Natural killer cell (primary cell): Measurements from ENCODE around the gene PIK3R4. TPM values are rescaled to one million over a fixed set of nuclear protein-coding genes. Genes with fewer than 3 reads are reported as not detected.

Experiments
- ATAC-seq, 3 donors: fragments of 150-1000 bp in 2 of 3; fragments of 200-7000 bp in 1 of 3; cut with Tn5 transposase; 1 replicate in 1 of 3; 2 replicates in 2 of 3; pipeline ENCODE4 v1.10.0; 2021; ENCODE audit warnings: mild to moderate bottlenecking in 2 of 3, moderate library complexity in 2 of 3
- DNase-seq, 2 donors: peaks; one replicate each; pipeline versions ENCODE4 v3.0.0 to v3.0.0-alpha.2; 2013 to 2021; ENCODE audit warnings: mixed read lengths in 1 of 2
- H3K27ac ChIP-seq: one replicate; pipeline ENCODE4 v1.5.1; 2013; ENCODE audit warnings: mild to moderate bottlenecking, low read length
- H3K27me3 ChIP-seq: one replicate; pipeline ENCODE4 v1.6.1; 2013; ENCODE audit warnings: low read length; ENCODE audit not compliant: control insufficient read depth, insufficient read depth
- H3K36me3 ChIP-seq: one replicate; pipeline ENCODE4 v1.6.1; 2013; ENCODE audit warnings: low read length; ENCODE audit not compliant: control insufficient read depth, insufficient read depth
- H3K4me1 ChIP-seq: one replicate; pipeline ENCODE4 v1.6.1; 2013; ENCODE audit warnings: low read length; ENCODE audit not compliant: control insufficient read depth, insufficient read depth
- H3K4me3 ChIP-seq: one replicate; pipeline ENCODE4 v1.5.1; 2013; ENCODE audit warnings: low read length
- H3K9me3 ChIP-seq: one replicate; pipeline ENCODE4 v1.6.1; 2013; ENCODE audit warnings: low read length; ENCODE audit not compliant: control insufficient read depth, insufficient read depth
- H3K27ac Mint-ChIP-seq, 2 donors: one replicate each; pipeline ENCODE4 v1.8.0; 2022; ENCODE audit warnings: mild to moderate bottlenecking in 2 of 2, mixed read lengths in 2 of 2, moderate library complexity in 1 of 2
- H3K27me3 Mint-ChIP-seq, 2 donors: one replicate each; pipeline ENCODE4 v1.8.0; 2022; ENCODE audit warnings: low read depth in 2 of 2, mixed read lengths in 2 of 2
- H3K36me3 Mint-ChIP-seq: one replicate; pipeline ENCODE4 v1.8.0; 2022; ENCODE audit warnings: mixed read lengths
- H3K4me1 Mint-ChIP-seq, 2 donors: one replicate each; pipeline ENCODE4 v1.8.0; 2022; ENCODE audit warnings: mixed read lengths in 2 of 2
- H3K4me3 Mint-ChIP-seq: one replicate; pipeline ENCODE4 v1.8.0; 2022; ENCODE audit warnings: mild to moderate bottlenecking, moderate library complexity, mixed read lengths
- H3K9me3 Mint-ChIP-seq, 2 donors: one replicate each; pipeline ENCODE4 v1.8.0; 2022; ENCODE audit warnings: mixed read lengths in 2 of 2
- WGBS: methylation state at CpG from one replicate; pipeline ENCODE4 v1.1.7; 2013; ENCODE audit warnings: missing lambda C conversion rate; ENCODE audit not compliant: insufficient coverage; 5-methylcytosine and 5-hydroxymethylcytosine counted together
- intact Hi-C: fragments of 100-400 bp; cut with micrococcal nuclease; formaldehyde crosslinking; loops from one replicate; pipeline ENCODE4 v1.14.2; 2022
- total RNA-seq, 4 donors: library from RNA; stranded (reverse); fragments of 120-200 nt in 1 of 4; gene quantifications; one replicate each; pipeline versions ENCODE4 v1.2.3 to v1.2.4, GENCODE V29; 2013 to 2022
- TF ChIP-seq, protein P1 (sequence below): fragments of 200-600 bp; IDR thresholded peaks from one replicate; pipeline ENCODE4 v1.8.0; 2022; ENCODE audit warnings: antibody characterized with exemption

Gene PIK3R4
- total RNA-seq, 3 donors from 2014 or later (not counting 1 experiment from before 2014, with no cell fraction given): 14.3 to 20.8 (median 17.0) TPM

DNA sequence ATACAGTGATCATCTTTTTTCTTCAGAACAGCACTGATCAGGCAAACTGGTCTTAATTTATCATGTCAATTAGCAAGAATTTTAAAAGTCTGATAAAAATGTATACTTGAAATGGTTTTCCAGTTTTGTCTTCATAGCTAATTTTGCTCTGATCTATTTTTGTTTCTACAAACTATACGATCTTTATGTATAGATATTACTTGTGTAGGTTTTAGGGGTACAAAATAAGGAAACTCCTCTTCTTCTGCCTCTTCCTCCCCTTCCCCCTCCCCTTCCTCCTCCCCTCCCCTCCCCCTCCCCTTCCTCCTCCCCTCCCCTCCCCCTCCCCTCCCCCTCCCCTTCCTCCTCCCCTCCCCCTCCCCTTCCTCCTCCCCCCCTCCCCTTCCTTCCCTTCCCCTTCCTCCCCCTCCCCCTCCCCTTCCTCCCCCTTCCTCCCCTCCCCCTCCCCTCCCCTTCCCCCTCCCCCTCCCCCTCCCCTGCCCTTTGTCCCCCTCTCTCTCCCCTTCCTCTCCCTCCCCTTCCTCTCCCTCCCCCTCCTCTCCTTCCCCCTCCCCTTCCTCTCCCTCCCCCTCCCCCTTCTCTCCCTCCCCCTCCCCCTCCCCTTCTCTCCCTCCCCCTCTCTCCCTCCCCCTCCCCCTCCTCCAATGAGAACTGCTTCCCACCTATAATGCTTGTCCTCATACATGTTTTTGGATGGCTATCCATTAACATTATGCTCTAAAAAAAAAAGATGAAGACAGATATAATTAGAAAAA lies 110.0 kb downstream of the PIK3R4 start:
- no peaks in the 10 kb centered on the region for H3K4me1 Mint-ChIP-seq
- H3K4me3 Mint-ChIP-seq: no peak overlapping the region
- TF ChIP-seq, protein P1, sequence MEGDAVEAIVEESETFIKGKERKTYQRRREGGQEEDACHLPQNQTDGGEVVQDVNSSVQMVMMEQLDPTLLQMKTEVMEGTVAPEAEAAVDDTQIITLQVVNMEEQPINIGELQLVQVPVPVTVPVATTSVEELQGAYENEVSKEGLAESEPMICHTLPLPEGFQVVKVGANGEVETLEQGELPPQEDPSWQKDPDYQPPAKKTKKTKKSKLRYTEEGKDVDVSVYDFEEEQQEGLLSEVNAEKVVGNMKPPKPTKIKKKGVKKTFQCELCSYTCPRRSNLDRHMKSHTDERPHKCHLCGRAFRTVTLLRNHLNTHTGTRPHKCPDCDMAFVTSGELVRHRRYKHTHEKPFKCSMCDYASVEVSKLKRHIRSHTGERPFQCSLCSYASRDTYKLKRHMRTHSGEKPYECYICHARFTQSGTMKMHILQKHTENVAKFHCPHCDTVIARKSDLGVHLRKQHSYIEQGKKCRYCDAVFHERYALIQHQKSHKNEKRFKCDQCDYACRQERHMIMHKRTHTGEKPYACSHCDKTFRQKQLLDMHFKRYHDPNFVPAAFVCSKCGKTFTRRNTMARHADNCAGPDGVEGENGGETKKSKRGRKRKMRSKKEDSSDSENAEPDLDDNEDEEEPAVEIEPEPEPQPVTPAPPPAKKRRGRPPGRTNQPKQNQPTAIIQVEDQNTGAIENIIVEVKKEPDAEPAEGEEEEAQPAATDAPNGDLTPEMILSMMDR: no peak
- H3K27ac Mint-ChIP-seq: no peak overlapping the region
- Histone ChIP-seq H3K36me3 (no peaks in the 10 kb centered on the region), H3K27me3 (peaks cover 2% of the 10 kb centered on the region), H3K9me3 (no peaks in the 10 kb centered on the region), H3K4me3 (no peak overlapping the region), H3K4me1 (no peaks in the 10 kb centered on the region), H3K27ac (no peak overlapping the region)
- no peak for ATAC-seq
- peaks cover 0 to 4% of the 10 kb centered on the region in 2 donors for H3K27me3 Mint-ChIP-seq
- intact Hi-C loops: no loop called here
- DNase-seq: no peak
- no CpG with 5 or more reads among the region's 1 CpG for WGBS
- no peaks in the 10 kb centered on the region for H3K36me3 Mint-ChIP-seq
- no peaks in the 10 kb centered on the region for H3K9me3 Mint-ChIP-seq

DNA sequence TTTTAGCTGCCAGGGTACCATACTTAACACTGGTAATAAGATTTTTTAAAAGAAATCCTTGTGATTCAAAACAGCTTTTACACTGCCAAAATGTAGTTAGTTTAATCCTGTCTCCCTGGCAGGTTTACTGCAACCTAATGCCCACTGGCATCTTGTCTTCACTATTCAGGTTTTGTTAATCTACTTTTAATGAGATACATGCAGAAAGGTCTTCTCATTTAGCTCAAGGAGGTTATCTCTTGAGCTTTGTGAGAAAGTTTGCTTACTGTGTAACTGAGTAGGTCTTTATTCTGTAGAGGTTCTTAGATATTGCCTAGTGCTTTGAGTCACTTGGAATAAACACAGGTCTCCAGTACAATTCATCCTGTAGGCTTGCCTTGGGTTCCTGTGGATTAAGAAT lies 110.7 kb downstream of the PIK3R4 start:
- H3K4me3 ChIP-seq: no peak overlapping the region
- Mint-ChIP-seq H3K36me3 (no peaks in the 10 kb centered on the region), H3K4me3 (no peak overlapping the region), H3K4me1 (no peaks in the 10 kb centered on the region), H3K9me3 (no peaks in the 10 kb centered on the region), H3K27me3 (peaks cover 0 to 4% of the 10 kb centered on the region in 2 donors), H3K27ac (no peak overlapping the region)
- no peak overlapping the region for H3K27ac ChIP-seq
- TF ChIP-seq, protein P1: no peak
- DNase-seq: no peak
- H3K36me3 ChIP-seq: no peaks in the 10 kb centered on the region
- ATAC-seq: no peak
- peaks cover 1% of the 10 kb centered on the region for H3K27me3 ChIP-seq
- H3K4me1 ChIP-seq: no peaks in the 10 kb centered on the region
- H3K9me3 ChIP-seq: no peaks in the 10 kb centered on the region
- intact Hi-C loops: no loop called here

DNA sequence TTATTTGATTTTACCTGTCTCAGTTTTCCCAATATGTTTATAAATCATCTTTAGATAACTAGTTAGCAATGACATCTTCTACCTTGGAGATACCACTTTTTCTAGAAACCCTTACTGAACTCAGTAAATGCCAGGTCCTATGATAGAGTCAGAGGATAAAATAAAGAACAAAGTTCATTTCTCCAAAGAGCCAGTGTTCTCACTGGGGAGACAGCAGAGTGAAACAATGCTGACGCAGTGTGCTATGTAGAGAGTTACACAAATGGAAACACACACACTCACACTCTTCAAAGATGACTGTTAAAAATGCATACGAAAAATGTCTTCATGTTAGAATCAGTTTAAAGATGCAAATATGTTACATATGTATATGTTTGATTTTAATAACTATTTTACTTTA lies 111.3 kb downstream of the PIK3R4 start:
- no peak for DNase-seq
- H3K36me3 Mint-ChIP-seq: no peaks in the 10 kb centered on the region

More for the DNA sequence above, 111.3 kb downstream of the PIK3R4 start:
- H3K27me3 ChIP-seq: no peaks in the 10 kb centered on the region
- H3K27ac Mint-ChIP-seq: no peak overlapping the region
- no peak overlapping the region for H3K4me3 ChIP-seq
- TF ChIP-seq, protein P1: no peak
- WGBS: no CpG with 5 or more reads among the region's 2 CpGs
- no peaks in the 10 kb centered on the region for H3K36me3 ChIP-seq
- no peaks in the 10 kb centered on the region for H3K4me1 Mint-ChIP-seq
- peaks cover 0 to 4% of the 10 kb centered on the region in 2 donors for H3K27me3 Mint-ChIP-seq
- H3K27ac ChIP-seq: no peak overlapping the region
- H3K9me3 ChIP-seq: no peaks in the 10 kb centered on the region
- no peaks in the 10 kb centered on the region for H3K9me3 Mint-ChIP-seq
- ATAC-seq: no peak
- no peaks in the 10 kb centered on the region for H3K4me1 ChIP-seq
- intact Hi-C loops: no loop called here
- H3K4me3 Mint-ChIP-seq: no peak overlapping the region

Other genes with a start within 250 kb of the PIK3R4 start
- not detected for gene COL6A6, start 229.7 kb downstream of the PIK3R4 start, total RNA-seq
- gene ATP2C1, start 147.3 kb upstream of the PIK3R4 start, total RNA-seq: 10 to 100 TPM; 58.8 to 72.9 (median 60.6) TPM